HG03097 (cell line): ENCODE results near the gene SCAF4.
"Not testable (repeated sequence)": the region's sequence is repeated elsewhere in the genome, so short reads cannot be mapped to it uniquely, and the experiment has no call there.

Source experiments
- ATAC-seq: cut with Tn5 transposase; IDR thresholded peaks from one replicate; pipeline ENCODE4 v1.9.1; 2021; ENCODE audit not compliant: unreplicated experiment, low FRiP score

The SCAF4 gene

GRCh38 chr21:31675960-31676359, 56.0 kb downstream of the SCAF4 start:
- no peak for ATAC-seq

- no peak for ATAC-seq
Measured at GRCh38 chr21:31675318-31675717, 56.6 kb downstream of the SCAF4 start.

- no peak for ATAC-seq
Measured at GRCh38 chr21:31673321-31673912, 58.5 kb downstream of the SCAF4 start.

GRCh38 chr21:31671931-31672330, 60.0 kb downstream of the SCAF4 start:
- ATAC-seq = no peak

GRCh38 chr21:31671146-31671716, 60.7 kb downstream of the SCAF4 start:
- ATAC-seq = no peak

- ATAC-seq = no peak
Measured at GRCh38 chr21:31670070-31670469, 61.8 kb downstream of the SCAF4 start.

- ATAC-seq = no peak
Measured at GRCh38 chr21:31668651-31669491, 63.0 kb downstream of the SCAF4 start.

GRCh38 chr21:31667639-31668038, 64.3 kb downstream of the SCAF4 start:
- no peak for ATAC-seq

- no peak for ATAC-seq
Measured at GRCh38 chr21:31667132-31667531, 64.8 kb downstream of the SCAF4 start.

GRCh38 chr21:31666445-31667010, 65.4 kb downstream of the SCAF4 start:
- ATAC-seq = no peak

GRCh38 chr21:31665869-31666268, 66.0 kb downstream of the SCAF4 start:
- not testable (repeated sequence) for ATAC-seq

GRCh38 chr21:31665397-31665796, 66.5 kb downstream of the SCAF4 start:
- no peak for ATAC-seq

GRCh38 chr21:31663584-31664249, 68.2 kb downstream of the SCAF4 start:
- no peak for ATAC-seq

- no peak for ATAC-seq
Measured at GRCh38 chr21:31660591-31660990, 71.3 kb downstream of the SCAF4 start.

- peak; percentile 45 for ATAC-seq
Measured at GRCh38 chr21:31660259-31660565, 71.7 kb downstream of the SCAF4 start.

GRCh38 chr21:31659536-31660258, 72.2 kb downstream of the SCAF4 start, which contains the start of gene SOD1:
TSS of gene SOD1 (plus strand) at chr21:31659693. CDS start at chr21:31659770, 77 bp downstream.
- peak; percentile 94 for ATAC-seq

- peak; percentile 17 for ATAC-seq
Measured at GRCh38 chr21:31659286-31659535, 72.7 kb downstream of the SCAF4 start.

- no peak for ATAC-seq
Measured at GRCh38 chr21:31658053-31658452, 73.9 kb downstream of the SCAF4 start.

- ATAC-seq = no peak
Measured at GRCh38 chr21:31656199-31657095, 75.5 kb downstream of the SCAF4 start.
